Trophoblast cell (in vitro differentiated cells and primary cell): ENCODE results near the gene RABEPK.

Experiments
- DNase-seq, 2 donors: peaks; one replicate each; pipeline ENCODE4 v3.0.0-alpha.2; 2016
- H2AFZ ChIP-seq: 2 replicates; pipeline ENCODE4 v1.6.1; 2013; ENCODE audit warnings: low read length, moderate library complexity, mild to moderate bottlenecking; ENCODE audit not compliant: insufficient read depth, poor library complexity
- H2AK5ac ChIP-seq: 2 replicates; pipeline ENCODE4 v1.6.1; 2013; ENCODE audit warnings: mild to moderate bottlenecking, low read length
- H2BK120ac ChIP-seq: 2 replicates; pipeline ENCODE4 v1.6.1; 2013; ENCODE audit warnings: low read length, mild to moderate bottlenecking, moderate library complexity; ENCODE audit not compliant: insufficient read depth, poor library complexity
- H2BK12ac ChIP-seq: 2 replicates; pipeline ENCODE4 v1.6.1; 2013; ENCODE audit warnings: mild to moderate bottlenecking, low read length, moderate library complexity
- H2BK5ac ChIP-seq: 2 replicates; pipeline ENCODE4 v1.6.1; 2013; ENCODE audit warnings: low read length, low read depth, moderate library complexity, mild to moderate bottlenecking; ENCODE audit not compliant: poor library complexity
- H3K14ac ChIP-seq: 2 replicates; pipeline ENCODE4 v1.6.1; 2013; ENCODE audit warnings: mild to moderate bottlenecking, low read length
- H3K18ac ChIP-seq: 2 replicates; pipeline ENCODE4 v1.6.1; 2013; ENCODE audit warnings: mild to moderate bottlenecking, low read length
- H3K23ac ChIP-seq: 2 replicates; pipeline ENCODE4 v1.6.1; 2013; ENCODE audit warnings: low read length
- H3K27ac ChIP-seq: 2 replicates; pipeline ENCODE4 v1.5.1; 2013; ENCODE audit warnings: low read depth, mild to moderate bottlenecking, inconsistent platforms, low read length, moderate library complexity
- H3K27me3 ChIP-seq: 2 replicates; pipeline ENCODE4 v1.6.1; 2013; ENCODE audit warnings: inconsistent platforms, mild to moderate bottlenecking, low read length, moderate library complexity; ENCODE audit not compliant: insufficient read depth
- H3K36me3 ChIP-seq, 2 experiments: 1 replicate in 1 of 2; 2 replicates in 1 of 2; pipeline ENCODE4 v1.6.1; 2013; ENCODE audit warnings: low read length in 2 of 2, mild to moderate bottlenecking in 2 of 2, moderate library complexity in 1 of 2; ENCODE audit not compliant: insufficient read depth in 2 of 2, control insufficient read depth in 1 of 2
- H3K4ac ChIP-seq: 2 replicates; pipeline ENCODE4 v1.6.1; 2013; ENCODE audit warnings: low read depth, mild to moderate bottlenecking, low read length, moderate library complexity
- H3K4me1 ChIP-seq, 2 experiments: 1 replicate in 1 of 2; 2 replicates in 1 of 2; pipeline ENCODE4 v1.6.1; 2013; ENCODE audit warnings: low read length in 2 of 2, mild to moderate bottlenecking in 2 of 2, moderate library complexity in 1 of 2; ENCODE audit not compliant: insufficient read depth in 2 of 2, control insufficient read depth in 1 of 2
- H3K4me2 ChIP-seq: 2 replicates; pipeline ENCODE4 v1.6.1; 2013; ENCODE audit warnings: inconsistent platforms, mild to moderate bottlenecking, low read length, moderate library complexity
- H3K4me3 ChIP-seq: 2 replicates; pipeline ENCODE4 v1.5.1; 2013; ENCODE audit warnings: mild to moderate bottlenecking, low read depth, low read length, inconsistent platforms
- H3K79me1 ChIP-seq: one replicate; pipeline ENCODE4 v1.6.1; 2013; ENCODE audit warnings: low read length
- H3K79me2 ChIP-seq: 2 replicates; pipeline ENCODE4 v1.6.1; 2013; ENCODE audit warnings: low read length, mild to moderate bottlenecking; ENCODE audit not compliant: control insufficient read depth, insufficient read depth, poor library complexity
- H3K9ac ChIP-seq: 2 replicates; pipeline ENCODE4 v1.6.1; 2013; ENCODE audit warnings: mild to moderate bottlenecking, low read length
- H3K9me3 ChIP-seq: 2 replicates; pipeline ENCODE4 v1.6.1; 2013; ENCODE audit warnings: low read depth, mild to moderate bottlenecking, control low read depth, inconsistent platforms, low read length; ENCODE audit not compliant: insufficient read depth
- H4K12ac ChIP-seq: 2 replicates; pipeline ENCODE4 v1.6.1; 2013; ENCODE audit warnings: low read depth, mild to moderate bottlenecking, low read length, moderate library complexity
- H4K8ac ChIP-seq: 2 replicates; pipeline ENCODE4 v1.6.1; 2013; ENCODE audit warnings: low read depth, mild to moderate bottlenecking, low read length, moderate library complexity
- H4K91ac ChIP-seq: one replicate; pipeline ENCODE4 v1.6.1; 2013; ENCODE audit warnings: low read depth, mild to moderate bottlenecking, low read length, moderate library complexity
- WGBS: extraction: QIAGEN DNeasy Blood & Tissue Kit; methylation state at CpG from one replicate; pipeline ENCODE4 v1.1.7; 2013; ENCODE audit warnings: missing lambda C conversion rate; ENCODE audit not compliant: insufficient read length, insufficient coverage; ENCODE audit errors: extremely low coverage; 5-methylcytosine and 5-hydroxymethylcytosine counted together

Gene RABEPK

GRCh38 chr9:125254231-125254630 is 53.9 kb downstream of the RABEPK start:
- H2BK120ac ChIP-seq: no peak overlapping the region
- no peak overlapping the region for H4K12ac ChIP-seq
- H3K4me1 ChIP-seq: no peaks in the 10 kb centered on the region
- H2BK5ac ChIP-seq: no peak overlapping the region
- no peak overlapping the region for H3K4me3 ChIP-seq
- no peaks in the 10 kb centered on the region for H3K79me2 ChIP-seq
- H3K4ac ChIP-seq: no peak overlapping the region
- H2BK12ac ChIP-seq: no peak overlapping the region
- H3K9me3 ChIP-seq: no peaks in the 10 kb centered on the region
- H3K27me3 ChIP-seq: no peaks in the 10 kb centered on the region
- H3K4me2 ChIP-seq: no peak overlapping the region
- H3K36me3 ChIP-seq: no peaks in the 10 kb centered on the region
- no peak overlapping the region for H3K18ac ChIP-seq
- H4K8ac ChIP-seq: no peak overlapping the region
- no peak overlapping the region for H3K27ac ChIP-seq
- no peak overlapping the region for H3K23ac ChIP-seq
- H3K14ac ChIP-seq: no peak overlapping the region
- no peak overlapping the region for H3K9ac ChIP-seq
- no peak overlapping the region for H2AFZ ChIP-seq
- H3K79me1 ChIP-seq: no peaks in the 10 kb centered on the region
- DNase-seq: no peak
- H2AK5ac ChIP-seq: no peak overlapping the region
- H4K91ac ChIP-seq: no peak overlapping the region

GRCh38 chr9:125255781-125256391 is 55.5 kb downstream of the RABEPK start:
- Histone ChIP-seq H4K91ac (no peak overlapping the region), H4K8ac (no peak overlapping the region), H2BK120ac (no peak overlapping the region), H4K12ac (no peak overlapping the region), H2AFZ (no peak overlapping the region), H3K4me2 (no peak overlapping the region), H3K4me3 (no peak overlapping the region), H3K23ac (no peak overlapping the region), H3K18ac (no peak overlapping the region), H3K4me1 (no peaks in the 10 kb centered on the region), H3K9ac (no peak overlapping the region), H3K27me3 (no peaks in the 10 kb centered on the region), H2AK5ac (no peak overlapping the region), H2BK12ac (no peak overlapping the region), H3K9me3 (no peaks in the 10 kb centered on the region), H3K14ac (no peak overlapping the region), H3K27ac (no peak overlapping the region), H3K4ac (no peak overlapping the region), H3K79me2 (no peaks in the 10 kb centered on the region), H2BK5ac (no peak overlapping the region), H3K79me1 (no peaks in the 10 kb centered on the region), H3K36me3 (no peaks in the 10 kb centered on the region)
- no peak for DNase-seq
- WGBS: no CpG with 5 or more reads among the region's 2 CpGs

DNA sequence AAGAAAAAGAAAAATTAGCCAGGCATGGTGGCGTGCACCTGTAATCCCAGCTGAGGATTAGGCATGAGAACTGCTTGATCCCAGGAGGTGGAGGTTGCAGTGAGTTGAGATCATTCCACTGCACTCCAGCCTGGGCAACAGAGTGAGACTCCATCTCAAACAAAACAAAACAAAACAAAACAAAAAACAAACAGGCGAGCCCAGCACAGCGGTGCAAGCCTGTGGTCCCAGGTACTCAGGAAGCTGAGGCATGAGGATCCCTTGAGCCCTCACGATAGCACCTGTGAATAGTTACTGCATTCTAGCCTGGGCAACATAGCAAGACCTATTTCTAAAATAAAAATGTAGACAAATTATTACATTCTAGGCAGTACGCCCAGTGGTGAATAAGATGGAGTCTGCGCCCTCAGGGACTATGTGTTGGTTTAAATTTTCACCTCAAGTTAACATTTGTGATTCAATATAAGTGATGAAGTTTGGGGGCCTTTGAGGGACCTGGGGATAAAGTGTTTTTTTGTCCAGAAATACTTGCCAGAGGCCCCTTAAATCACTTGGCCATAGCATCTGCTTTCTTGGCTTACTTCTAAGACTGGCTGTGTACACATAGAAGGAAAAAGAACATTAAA is 57.9 kb downstream of the RABEPK start:
- peaks cover 6% of the 10 kb centered on the region for H3K79me2 ChIP-seq
- no peak overlapping the region for H3K18ac ChIP-seq
- H3K23ac ChIP-seq: no peak overlapping the region
- H2BK12ac ChIP-seq: no peak overlapping the region
- H3K27ac ChIP-seq: no peak overlapping the region
- H2AK5ac ChIP-seq: no peak overlapping the region
- no peak overlapping the region for H3K9ac ChIP-seq
- H3K4me2 ChIP-seq: no peak overlapping the region
- H3K14ac ChIP-seq: no peak overlapping the region
- WGBS: no CpG with 5 or more reads among the region's 6 CpGs
- no peak overlapping the region for H2BK120ac ChIP-seq
- no peak overlapping the region for H4K12ac ChIP-seq
- peaks cover 2% of the 10 kb centered on the region in 2 experiments for H3K4me1 ChIP-seq
- H3K27me3 ChIP-seq: no peaks in the 10 kb centered on the region
- peaks cover 8% of the 10 kb centered on the region for H3K79me1 ChIP-seq
- DNase-seq: no peak
- no peak overlapping the region for H2AFZ ChIP-seq
- H4K91ac ChIP-seq: no peak overlapping the region
- H3K4ac ChIP-seq: no peak overlapping the region
- H3K9me3 ChIP-seq: no peaks in the 10 kb centered on the region
- H3K4me3 ChIP-seq: no peak overlapping the region
- H3K36me3 ChIP-seq: no peaks in the 10 kb centered on the region
- H2BK5ac ChIP-seq: no peak overlapping the region
- no peak overlapping the region for H4K8ac ChIP-seq

DNA sequence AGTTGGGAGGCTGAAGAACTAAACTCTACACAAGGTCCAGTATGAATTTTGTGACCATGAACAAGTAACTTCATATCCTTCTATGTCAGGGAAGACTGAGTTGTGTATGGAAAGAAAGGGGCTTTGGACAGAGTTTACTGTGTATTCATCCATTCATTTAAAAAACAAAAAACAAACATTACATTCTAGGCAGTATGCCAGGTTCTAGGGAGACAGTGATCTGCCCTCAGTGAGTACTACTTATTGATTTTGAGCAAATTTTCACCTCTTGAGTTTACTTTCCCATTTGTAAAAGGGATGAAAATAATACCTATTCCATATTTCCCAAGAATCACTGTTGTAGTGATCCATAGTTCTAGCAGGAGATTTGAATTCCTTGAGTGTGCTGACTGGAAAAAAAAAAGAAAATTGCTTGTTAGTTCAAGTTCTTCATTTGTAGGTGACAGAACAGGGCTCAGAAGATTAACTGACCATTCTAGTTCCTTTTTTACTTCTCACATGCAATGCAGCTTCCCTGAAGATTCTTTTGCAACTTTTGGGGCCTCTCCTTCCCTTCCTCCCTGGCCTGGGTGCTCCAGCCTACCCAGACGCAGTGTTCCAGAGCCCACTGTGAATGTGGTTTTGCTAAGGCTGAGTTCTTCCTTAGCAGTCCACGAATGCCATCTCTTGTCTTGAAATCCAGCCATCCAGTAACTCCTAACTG is 58.6 kb downstream of the RABEPK start:
- H3K14ac ChIP-seq: no peak overlapping the region
- no peak overlapping the region for H3K9ac ChIP-seq
- no peak overlapping the region for H2BK5ac ChIP-seq
- no peak overlapping the region for H4K91ac ChIP-seq
- peaks cover 8% of the 10 kb centered on the region for H3K79me2 ChIP-seq
- no peak overlapping the region for H4K8ac ChIP-seq
- no peak overlapping the region for H3K23ac ChIP-seq
- H3K9me3 ChIP-seq: no peaks in the 10 kb centered on the region
- H3K27me3 ChIP-seq: no peaks in the 10 kb centered on the region
- peaks cover 4 to 5% of the 10 kb centered on the region in 2 experiments for H3K36me3 ChIP-seq
- no peak overlapping the region for H3K4ac ChIP-seq
- no peak overlapping the region for H3K4me3 ChIP-seq
- no peak overlapping the region for H4K12ac ChIP-seq
- H3K79me1 ChIP-seq: peaks cover 8% of the 10 kb centered on the region
- H3K27ac ChIP-seq: no peak overlapping the region
- H3K18ac ChIP-seq: no peak overlapping the region
- no peak overlapping the region for H2BK12ac ChIP-seq
- no peak overlapping the region for H2BK120ac ChIP-seq
- H3K4me1 ChIP-seq: peaks cover 2% of the 10 kb centered on the region in 2 experiments
- H2AK5ac ChIP-seq: no peak overlapping the region
- WGBS: no CpG with 5 or more reads among the region's 2 CpGs
- no peak overlapping the region for H3K4me2 ChIP-seq
- H2AFZ ChIP-seq: no peak overlapping the region
- DNase-seq: no peak
